HepG2 (cell line): ENCODE measurements around the gene GALNT18. TPM values are rescaled to one million over a fixed set of nuclear protein-coding genes. Genes with fewer than 3 reads are reported as not detected.

Source experiments
- ATAC-seq: fragments of 200-7000 bp; cut with Tn5 transposase; 3 replicates; pipeline ENCODE4 v1.9.1; 2020; ENCODE audit warnings: mild to moderate bottlenecking, moderate library complexity
- BruUV-seq: library from RNA; stranded (reverse); fragments of 400-500 nt; replicated peaks from 2 replicates; lab custom pipeline; 2021; lab: Mats Ljungman, UMichigan
- CTCF ChIA-PET: fragments of 300-600 bp; formaldehyde crosslinking; extraction: SDS; loops from one replicate; lab custom pipeline; 2021; ENCODE audit warnings: low total read pairs, inconsistent platforms, low intra/inter-chr PET ratio; lab: Yijun Ruan, JAX
- POLR2A ChIA-PET: fragments of 350-600 bp; sonication (Branson Sonifier 250); formaldehyde crosslinking; loops from one replicate; lab custom pipeline; 2020; ENCODE audit warnings: antibody characterized with exemption, inconsistent platforms; lab: Yijun Ruan, JAX
- DNase-seq: peaks from one replicate; pipeline ENCODE4 v3.0.0-alpha.2; 2015; ENCODE audit warnings: low spot score
- FAIRE-seq: peaks from 3 replicates; lab custom pipeline; 2011; peaks lifted over from hg19 to GRCh38; lab: Jason Lieb, UNC
- H2AFZ ChIP-seq: one replicate; pipeline ENCODE4 v1.6.1; 2011; ENCODE audit warnings: low read length, inconsistent platforms
- H3K27ac ChIP-seq: fragments of 300-600 bp; 3 replicates; pipeline ENCODE4 v1.8.0; 2011; ENCODE audit warnings: mixed run types, mild to moderate bottlenecking, mixed read lengths, low read length, inconsistent platforms; ENCODE audit not compliant: insufficient read depth; ENCODE audit errors: extremely low read length
- H3K27me3 ChIP-seq, 2 experiments: fragments of 200-600 bp in 1 of 2; 2 replicates in 1 of 2; 3 replicates in 1 of 2; pipeline versions ENCODE4 v1.6.0 to v1.8.0; 2011; ENCODE audit warnings: low read length in 2 of 2, mild to moderate bottlenecking in 2 of 2, moderate library complexity in 2 of 2, inconsistent platforms in 1 of 2; ENCODE audit not compliant: insufficient read depth in 2 of 2, control insufficient read depth in 1 of 2
- H3K36me3 ChIP-seq, 2 experiments: fragments of 200-600 bp in 1 of 2; replicated peaks in 1 of 2; 2 replicates in 1 of 2; 3 replicates in 1 of 2; pipeline versions ENCODE4 v1.5.1 to v1.8.0; 2011; ENCODE audit warnings: low read length in 2 of 2, inconsistent platforms in 1 of 2; ENCODE audit not compliant: insufficient read depth in 2 of 2, control insufficient read depth in 1 of 2
- H3K4me1 ChIP-seq: 2 replicates; pipeline ENCODE4 v1.5.1; 2012; ENCODE audit warnings: low read length, inconsistent platforms; ENCODE audit not compliant: insufficient read depth
- H3K4me2 ChIP-seq: 2 replicates; pipeline ENCODE4 v1.6.0; 2011; ENCODE audit warnings: low read depth, low read length, inconsistent platforms
- H3K4me3 ChIP-seq, 3 experiments: fragments of 200-600 bp in 1 of 3; sonication (generic), shearing (Covaris generic) in 1 of 3; replicated peaks in 1 of 3; 2 replicates each; pipeline ENCODE4 v1.5.1; 2011 to 2016; ENCODE audit warnings: low read length in 3 of 3, inconsistent platforms in 2 of 3, low read depth in 2 of 3, mild to moderate bottlenecking in 2 of 3, control low read depth in 1 of 3, mixed read lengths in 1 of 3; ENCODE audit not compliant: insufficient read depth in 1 of 3
- H3K79me2 ChIP-seq: one replicate; pipeline ENCODE4 v1.6.1; 2011; ENCODE audit warnings: low read length, inconsistent platforms; ENCODE audit not compliant: insufficient read depth
- H3K9ac ChIP-seq: 2 replicates; pipeline ENCODE4 v1.6.0; 2011; ENCODE audit warnings: mild to moderate bottlenecking, low read depth, low read length, inconsistent platforms; ENCODE audit not compliant: insufficient read depth
- H3K9me3 ChIP-seq: 2 replicates; pipeline ENCODE4 v1.5.1; 2012; ENCODE audit warnings: mild to moderate bottlenecking, low read length
- H4K20me1 ChIP-seq: 2 replicates; pipeline ENCODE4 v1.6.0; 2011; ENCODE audit warnings: inconsistent platforms, mild to moderate bottlenecking, low read length, moderate library complexity; ENCODE audit not compliant: insufficient read depth
- NR3C1 ChIP-seq: sonication (generic); formaldehyde crosslinking; IDR thresholded peaks from 2 replicates; pipeline ENCODE4 v1.4.0; 2020; ENCODE audit warnings: missing genetic modification reagents
- ZMAT3 ChIP-seq: sonication (generic); formaldehyde crosslinking; conservative IDR thresholded peaks from 2 replicates; pipeline ENCODE4 v1.7.0; 2021; ENCODE audit warnings: missing genetic modification reagents
- ZNF557 ChIP-seq: sonication (generic); formaldehyde crosslinking; IDR thresholded peaks from 2 replicates; pipeline ENCODE4 v1.4.0; 2020; ENCODE audit warnings: missing genetic modification reagents
- ZNF891 ChIP-seq: sonication (generic); formaldehyde crosslinking; IDR thresholded peaks from 2 replicates; pipeline ENCODE4 v1.5.0; 2020; ENCODE audit warnings: mild to moderate bottlenecking, missing genetic modification reagents
- WGBS: methylation state at CpG from one replicate; pipeline ENCODE4 v1.1.6; 2017; ENCODE audit warnings: low lambda C conversion rate; 5-methylcytosine and 5-hydroxymethylcytosine counted together
- in situ Hi-C: cut with HindIII; loops from 2 replicates; pipeline ENCODE4 v1.10.0; 2017; ENCODE audit warnings: low pct_unique_long_range_greater_than_20kb; ENCODE audit not compliant: extremely low pct_ligation_motif_present
- intact Hi-C: fragments of 100-400 bp; cut with micrococcal nuclease; formaldehyde crosslinking; loops from one replicate; pipeline ENCODE4 v1.10.0; 2022; ENCODE audit not compliant: unreplicated experiment
- polyA plus RNA-seq, 8 experiments: library from polyadenylated mRNA; depleted of rRNA in 3 of 8; stranded (reverse) in 7 of 8; unstranded in 1 of 8; fragments of >200 nt; fragmentation: Illumina TruSeq in 4 of 8; extraction: Trizol in 4 of 8; gene quantifications; 2 replicates each; pipeline versions ENCODE4 v1.2.1 to v1.2.3, GENCODE V29; 2011 to 2016; ENCODE audit warnings: low read depth in 4 of 8, missing spikeins in 1 of 8, mixed read lengths in 1 of 8; ENCODE audit not compliant: insufficient read depth in 1 of 8
- total RNA-seq, 5 experiments: library from RNA; depleted of rRNA; stranded (reverse); fragments of >200 nt; fragmentation: Illumina TruSeq; extraction: Trizol; gene quantifications; 2 replicates each; pipeline ENCODE4 v1.2.3, GENCODE V29; 2016; ENCODE audit warnings: low read depth in 1 of 5
- TF ChIP-seq, protein P1 (sequence below), 2 experiments: IDR thresholded peaks; 2 replicates each; pipeline ENCODE4 v1.6.1; 2011 to 2012; ENCODE audit warnings: low read length in 2 of 2, borderline replicate concordance in 1 of 2, low read depth in 1 of 2, mild to moderate bottlenecking in 1 of 2, moderate library complexity in 1 of 2

The GALNT18 gene
- total and polyA plus RNA-seq, 2 of the 13 experiments (the other 11 are each of a cell fraction or from before 2014, with no cell fraction given) = 0.11 TPM; not detected in 1

DNA sequence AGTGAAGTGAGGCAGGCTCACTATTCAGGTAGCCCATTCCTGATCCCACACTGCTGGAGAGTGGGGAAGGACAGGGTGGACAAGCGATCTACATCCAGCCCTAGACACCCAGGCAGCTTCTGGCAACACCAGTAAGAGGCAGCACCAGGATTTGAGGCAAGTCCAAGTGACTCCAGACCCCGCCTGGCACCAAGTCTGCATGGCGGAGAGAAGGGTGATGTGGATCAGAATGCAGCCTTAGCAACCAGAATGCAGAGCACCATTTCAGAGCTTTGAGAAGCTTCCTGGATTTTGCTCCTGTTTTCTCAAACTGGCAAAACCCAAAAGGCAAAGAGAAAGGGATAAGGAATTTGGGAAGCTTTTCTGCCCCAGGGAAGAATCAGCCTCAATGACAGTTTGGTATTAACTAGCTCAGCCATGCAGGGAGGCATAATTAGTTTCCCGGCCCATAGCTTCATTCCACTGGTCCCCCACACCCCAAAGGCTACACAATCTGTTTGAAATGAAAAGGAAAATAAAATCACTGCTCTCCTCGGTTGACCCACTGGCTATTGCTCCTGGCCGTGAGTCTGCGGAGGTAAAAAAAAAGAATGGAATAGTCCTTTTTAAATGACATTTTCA lies 17.3 kb downstream of the GALNT18 start:
- H3K36me3 ChIP-seq = no peaks in the 10 kb centered on the region
- no peaks in the 10 kb centered on the region for H3K4me1 ChIP-seq
- H3K79me2 ChIP-seq = no peaks in the 10 kb centered on the region
- DNase-seq = no peak
- no peak overlapping the region for H3K27ac ChIP-seq
- no peak overlapping the region for H3K4me2 ChIP-seq
- in situ Hi-C loops = no loop called here
- FAIRE-seq = no peak
- ATAC-seq = no peak
- CTCF ChIA-PET = no interaction called here
- WGBS = 44% methylated on average over 7 of the region's 7 CpGs
- no TSS peak for BruUV-seq
- H3K9ac ChIP-seq = no peak overlapping the region
- intact Hi-C loops = no loop called here
- no peak overlapping the region for H2AFZ ChIP-seq
- POLR2A ChIA-PET = no interaction called here
- TF ChIP-seq NR3C1 (CRISPR knock-in tag) (no peak), ZNF891 (no peak), ZMAT3 (CRISPR knock-in tag) (no peak), ZNF557 (CRISPR knock-in tag) (no peak)
- TF ChIP-seq, protein P1, sequence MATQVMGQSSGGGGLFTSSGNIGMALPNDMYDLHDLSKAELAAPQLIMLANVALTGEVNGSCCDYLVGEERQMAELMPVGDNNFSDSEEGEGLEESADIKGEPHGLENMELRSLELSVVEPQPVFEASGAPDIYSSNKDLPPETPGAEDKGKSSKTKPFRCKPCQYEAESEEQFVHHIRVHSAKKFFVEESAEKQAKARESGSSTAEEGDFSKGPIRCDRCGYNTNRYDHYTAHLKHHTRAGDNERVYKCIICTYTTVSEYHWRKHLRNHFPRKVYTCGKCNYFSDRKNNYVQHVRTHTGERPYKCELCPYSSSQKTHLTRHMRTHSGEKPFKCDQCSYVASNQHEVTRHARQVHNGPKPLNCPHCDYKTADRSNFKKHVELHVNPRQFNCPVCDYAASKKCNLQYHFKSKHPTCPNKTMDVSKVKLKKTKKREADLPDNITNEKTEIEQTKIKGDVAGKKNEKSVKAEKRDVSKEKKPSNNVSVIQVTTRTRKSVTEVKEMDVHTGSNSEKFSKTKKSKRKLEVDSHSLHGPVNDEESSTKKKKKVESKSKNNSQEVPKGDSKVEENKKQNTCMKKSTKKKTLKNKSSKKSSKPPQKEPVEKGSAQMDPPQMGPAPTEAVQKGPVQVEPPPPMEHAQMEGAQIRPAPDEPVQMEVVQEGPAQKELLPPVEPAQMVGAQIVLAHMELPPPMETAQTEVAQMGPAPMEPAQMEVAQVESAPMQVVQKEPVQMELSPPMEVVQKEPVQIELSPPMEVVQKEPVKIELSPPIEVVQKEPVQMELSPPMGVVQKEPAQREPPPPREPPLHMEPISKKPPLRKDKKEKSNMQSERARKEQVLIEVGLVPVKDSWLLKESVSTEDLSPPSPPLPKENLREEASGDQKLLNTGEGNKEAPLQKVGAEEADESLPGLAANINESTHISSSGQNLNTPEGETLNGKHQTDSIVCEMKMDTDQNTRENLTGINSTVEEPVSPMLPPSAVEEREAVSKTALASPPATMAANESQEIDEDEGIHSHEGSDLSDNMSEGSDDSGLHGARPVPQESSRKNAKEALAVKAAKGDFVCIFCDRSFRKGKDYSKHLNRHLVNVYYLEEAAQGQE (IDR thresholded peaks at IDR 0.05; ENCODE audit: borderline replicate concordance in 1 of 2, low read depth in 1 of 2, low read length in 2 of 2) = no peak
- no peak overlapping the region for H3K4me3 ChIP-seq
- H4K20me1 ChIP-seq = no peaks in the 10 kb centered on the region
- H3K9me3 ChIP-seq = no peaks in the 10 kb centered on the region
- H3K27me3 ChIP-seq = peaks cover 2 to 42% of the 10 kb centered on the region in 2 experiments; a peak in 4 of 5 replicates
